GM19468 (cell line): ENCODE measurements around the gene VPS41.

Experiments used
- ATAC-seq: cut with Tn5 transposase; IDR thresholded peaks from one replicate; pipeline ENCODE4 v1.9.1; 2021; ENCODE audit warnings: mild to moderate bottlenecking, moderate library complexity, moderate number of reproducible peaks; ENCODE audit not compliant: unreplicated experiment; ENCODE audit errors: extremely low read depth

Gene VPS41

DNA sequence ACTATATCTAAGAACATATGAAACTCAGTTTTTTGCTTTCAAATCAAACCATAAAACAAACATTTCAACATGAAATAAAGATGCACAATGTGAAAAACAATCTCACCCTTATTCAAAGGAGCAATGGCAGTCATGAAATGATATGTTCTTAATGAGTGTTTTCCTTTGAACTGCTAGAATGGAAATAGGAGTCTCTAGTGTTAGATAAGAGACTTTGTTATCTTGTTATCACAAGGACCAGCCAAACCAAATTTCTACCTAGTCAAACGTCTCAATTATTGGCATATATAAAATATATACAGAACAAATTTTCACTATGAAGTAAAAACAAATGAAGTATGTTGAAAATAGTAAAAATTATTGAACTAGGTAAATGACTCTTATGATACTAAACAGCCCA is 1.2 kb downstream of the VPS41 start:
- ATAC-seq: no peak

GRCh38 chr7:38907066-38907465 is 1.9 kb downstream of the VPS41 start:
- ATAC-seq: no peak

DNA sequence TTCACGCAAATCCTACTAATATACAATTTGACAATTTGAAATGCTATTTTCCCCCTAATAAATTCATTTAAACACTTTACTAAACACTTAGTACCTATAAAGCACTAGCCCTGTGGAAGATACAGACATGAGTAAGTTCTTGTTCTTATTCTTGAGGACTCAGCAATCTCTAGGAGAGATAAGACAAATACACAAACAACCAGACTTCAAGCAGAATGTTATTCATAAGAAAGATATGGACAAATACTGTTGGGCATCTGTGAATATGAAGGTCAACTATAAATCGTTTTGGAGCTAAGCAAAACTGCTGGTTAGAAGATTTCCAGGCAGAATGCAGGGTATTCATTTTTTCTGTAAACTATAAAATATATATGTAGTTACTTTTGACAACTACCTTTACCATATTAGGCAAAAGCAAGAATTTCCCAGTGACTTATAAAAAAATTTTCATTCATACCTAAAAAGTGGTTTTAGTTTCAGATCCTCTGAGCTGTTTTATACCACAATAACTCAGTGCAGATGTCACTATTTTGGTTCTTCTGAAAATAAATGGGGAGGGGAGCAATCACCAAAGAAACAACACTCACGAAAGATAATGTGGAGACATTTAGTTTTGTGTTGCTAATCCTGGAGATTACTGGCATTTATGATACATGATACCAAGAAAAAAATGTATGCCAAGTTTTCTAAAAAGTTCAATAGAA is 3.8 kb downstream of the VPS41 start:
- ATAC-seq: peak; percentile 51

- no peak for ATAC-seq
These were observed 5.9 kb downstream of the VPS41 start for GRCh38 chr7:38903057-38903456.

DNA sequence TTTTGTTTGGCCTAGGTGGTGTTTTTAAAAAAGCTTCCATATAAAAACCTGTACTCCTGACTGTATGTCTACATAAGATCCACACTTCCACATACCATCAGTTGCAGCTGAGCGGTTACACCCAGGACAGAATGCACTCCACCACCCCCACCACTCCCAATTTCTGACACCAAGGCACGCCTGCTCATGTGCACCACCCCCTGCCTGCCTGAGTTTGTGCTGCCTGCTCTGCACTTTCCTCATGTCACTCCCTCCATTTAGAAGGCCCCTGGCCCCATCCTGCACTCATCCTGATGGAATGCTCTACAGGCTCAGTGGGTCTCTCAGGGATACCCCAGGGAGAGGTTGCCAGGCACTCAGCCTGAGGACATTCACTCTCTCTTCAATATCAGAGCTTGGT is 6.5 kb downstream of the VPS41 start:
- ATAC-seq: no peak

GRCh38 chr7:38893061-38893460 is 15.9 kb downstream of the VPS41 start:
- no peak for ATAC-seq

- no peak for ATAC-seq
These were observed 18.4 kb downstream of the VPS41 start for GRCh38 chr7:38890597-38890996.

DNA sequence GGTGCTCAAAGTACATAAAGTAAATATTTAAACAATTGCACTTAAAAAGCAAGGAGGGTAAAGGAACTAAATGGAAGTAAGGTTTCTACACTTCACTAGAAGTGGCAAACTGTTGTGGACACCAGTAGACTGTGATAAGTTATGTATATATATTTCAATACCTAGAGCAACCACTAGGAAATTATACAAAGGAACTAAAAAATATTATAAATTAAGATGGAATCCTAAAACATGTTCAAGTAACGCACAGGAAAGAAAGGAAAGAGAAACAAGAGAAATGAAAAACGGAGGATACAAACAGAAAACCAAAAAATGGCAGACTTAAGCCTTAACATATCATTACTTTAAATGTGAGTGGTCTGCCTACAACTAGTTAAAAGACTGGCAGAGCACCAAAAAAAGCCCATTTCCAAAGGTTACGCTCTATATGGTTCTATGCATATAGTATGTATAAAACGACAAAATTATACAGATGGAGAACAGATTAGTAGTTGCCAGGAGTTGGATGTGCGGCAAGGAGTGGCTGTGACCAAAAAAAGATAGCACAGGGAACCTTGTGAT is 19.0 kb downstream of the VPS41 start:
- ATAC-seq: no peak

- ATAC-seq: no peak
These were observed 19.9 kb downstream of the VPS41 start for GRCh38 chr7:38889079-38889478.

DNA sequence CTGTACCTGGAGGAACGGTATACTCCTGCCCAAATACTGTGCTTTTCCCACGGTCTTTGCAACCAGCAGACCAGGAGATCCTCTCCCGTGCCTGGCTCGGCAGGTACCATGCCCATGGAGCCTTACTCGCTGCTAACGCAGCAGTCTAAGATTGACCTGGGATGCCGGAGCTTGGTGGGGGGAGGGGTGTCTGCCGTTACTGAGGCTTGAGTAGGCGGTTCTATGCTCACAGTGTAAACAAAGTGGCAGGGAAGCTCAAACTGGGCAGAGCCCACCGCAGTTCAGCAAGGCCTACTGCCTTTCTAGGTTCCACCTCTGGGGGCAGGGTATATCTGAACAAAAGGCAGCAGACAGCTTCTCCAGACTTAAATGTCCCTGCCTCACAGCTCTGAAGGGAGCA is 22.7 kb downstream of the VPS41 start:
- ATAC-seq: no peak

DNA sequence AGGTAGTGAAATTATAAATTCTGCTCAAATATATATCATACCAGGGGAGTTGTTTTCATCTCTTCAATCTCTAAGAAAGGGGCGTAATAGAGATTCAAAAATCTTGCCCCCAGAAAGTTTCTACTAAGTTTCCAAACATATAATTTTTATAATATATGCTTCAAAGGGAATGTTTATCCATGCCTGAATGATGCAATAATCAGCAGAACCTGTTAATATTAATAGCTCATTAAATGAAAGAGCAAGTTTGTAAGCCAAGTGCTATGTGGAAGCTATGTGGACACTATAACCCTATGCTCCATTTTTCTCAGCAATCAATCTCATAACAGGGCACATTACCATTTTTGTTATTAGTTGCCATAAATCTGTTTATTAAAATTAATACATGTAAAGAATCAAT is 25.3 kb downstream of the VPS41 start:
- ATAC-seq: no peak

- no peak for ATAC-seq
These were observed 26.9 kb downstream of the VPS41 start for GRCh38 chr7:38881947-38882684.

DNA sequence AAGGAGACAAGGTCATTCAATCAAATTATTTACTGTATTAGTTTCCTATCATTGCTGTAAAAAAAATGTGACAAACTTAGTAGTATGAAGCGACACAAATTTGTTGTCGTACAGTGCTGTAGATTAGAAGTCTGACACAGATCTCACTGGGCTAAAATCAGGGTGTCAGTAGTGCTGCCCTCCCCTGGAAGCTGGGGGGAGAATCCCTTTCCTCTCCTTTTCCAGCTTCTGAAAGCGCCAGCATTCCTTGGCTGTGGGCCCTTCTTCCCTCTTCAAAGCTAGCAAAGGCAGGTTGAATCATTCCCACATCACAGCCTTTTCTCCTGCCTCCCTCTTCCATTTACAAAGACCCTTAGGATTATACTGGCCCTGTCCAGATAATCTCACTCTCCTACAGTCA is 28.0 kb downstream of the VPS41 start:
- ATAC-seq: no peak

- ATAC-seq: no peak
These were observed 28.5 kb downstream of the VPS41 start for GRCh38 chr7:38880454-38880853.

GRCh38 chr7:38880035-38880434 is 29.0 kb downstream of the VPS41 start:
- ATAC-seq: no peak

GRCh38 chr7:38878694-38879457 is 30.1 kb downstream of the VPS41 start:
- ATAC-seq: no peak

DNA sequence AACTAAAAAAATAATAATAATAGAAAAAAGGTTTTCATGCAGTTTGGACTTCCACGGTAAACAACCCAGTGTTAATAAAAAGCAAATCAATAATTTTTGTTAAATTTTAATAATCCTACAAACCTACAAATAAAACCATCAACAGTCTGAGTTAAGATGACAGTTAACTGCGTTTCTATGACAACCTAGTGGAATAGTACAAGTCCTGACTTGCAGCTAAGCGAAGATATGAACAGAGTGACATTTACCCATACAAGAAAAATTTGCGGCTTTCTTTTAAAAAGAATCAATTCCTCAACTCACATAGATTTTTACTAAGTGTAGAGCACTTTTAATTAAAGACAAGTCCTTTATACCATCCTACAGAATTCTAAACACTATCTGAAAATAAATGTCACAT is 35.6 kb downstream of the VPS41 start:
- no peak for ATAC-seq

DNA sequence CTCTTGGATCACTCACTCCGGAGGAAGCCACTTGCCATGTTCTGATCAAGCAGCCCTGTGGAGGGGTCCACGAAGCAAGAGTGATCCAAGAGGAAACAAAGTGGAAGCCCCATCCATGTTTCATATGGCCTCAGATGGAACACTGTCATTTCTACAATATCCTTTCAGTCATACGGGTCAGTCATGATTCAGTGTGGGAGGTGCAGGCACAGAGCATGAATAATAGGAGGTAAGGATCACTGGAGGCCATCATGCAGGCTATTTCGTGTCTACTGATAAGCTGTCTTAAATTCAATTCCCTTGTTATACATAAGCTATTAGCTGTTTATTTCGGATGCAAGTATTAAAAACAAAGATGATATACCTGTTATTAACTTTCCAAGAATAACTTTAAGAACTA is 36.8 kb downstream of the VPS41 start:
- ATAC-seq: no peak

DNA sequence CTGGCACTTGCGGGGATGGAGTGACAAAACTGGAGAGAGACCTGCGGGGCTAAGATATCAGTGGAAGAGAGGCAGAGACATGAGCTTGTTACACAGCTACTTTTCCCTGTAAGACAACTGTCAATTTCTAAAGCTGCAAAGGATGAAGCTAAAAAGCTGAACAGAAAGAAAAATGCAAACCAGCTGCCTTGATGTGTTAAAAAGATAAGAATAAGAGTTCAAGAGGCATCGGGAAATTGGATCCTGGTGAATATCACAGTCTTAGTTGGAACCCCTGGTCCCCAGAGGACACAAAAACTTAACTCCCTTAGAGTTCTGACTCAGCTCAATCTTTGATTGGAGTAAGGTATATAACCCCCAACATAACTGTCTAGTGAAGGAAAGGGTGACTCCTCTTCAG is 38.8 kb downstream of the VPS41 start:
- no peak for ATAC-seq

DNA sequence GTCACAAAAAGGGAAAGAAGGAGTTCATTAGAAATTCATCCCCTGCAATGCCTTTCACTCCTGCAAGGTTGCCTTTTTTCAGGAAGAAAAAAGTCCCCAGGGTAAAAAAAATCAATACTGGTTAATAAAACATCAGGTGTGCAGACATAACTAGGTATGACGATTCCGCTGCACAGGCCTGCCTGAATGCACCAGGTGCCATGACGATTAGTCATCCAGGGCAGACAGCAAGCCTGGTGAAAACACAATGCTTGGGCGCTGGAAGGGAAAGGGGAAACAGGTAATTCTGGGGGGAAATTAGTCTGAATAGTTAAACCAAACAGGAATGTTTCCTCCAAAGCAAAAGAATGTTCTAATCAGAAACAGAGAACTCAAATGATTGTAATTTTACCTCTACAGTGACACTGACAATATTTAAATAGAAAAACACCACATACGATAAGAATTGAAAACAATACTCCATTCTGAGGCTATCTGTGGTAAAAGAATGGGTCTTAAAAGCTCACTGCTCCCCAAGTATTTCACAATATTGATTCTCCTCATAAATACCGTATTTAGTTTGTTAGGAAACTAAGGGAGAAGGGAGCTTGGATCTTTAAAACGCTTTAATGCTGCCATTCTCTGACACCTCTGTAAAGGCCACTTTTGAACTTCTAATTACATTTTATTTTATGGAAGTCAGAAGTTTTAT is 45.2 kb downstream of the VPS41 start:
- no peak for ATAC-seq
